SK-N-SH (cell line): ENCODE measurements around the gene ZNF214. TPM values are rescaled to one million over a fixed set of nuclear protein-coding genes. Genes with fewer than 3 reads are reported as not detected.
"Not testable (repeated sequence)": the region's sequence is repeated elsewhere in the genome, so short reads cannot be mapped to it uniquely, and the experiment has no call there.

Experiments
- CTCF ChIA-PET: fragments of 300-600, 350-600 bp; formaldehyde crosslinking; extraction: SDS; loops from one replicate; lab custom pipeline; 2021; lab: Yijun Ruan, JAX
- POLR2A ChIA-PET: fragments of 350-600 bp; sonication (Branson Sonifier 250); formaldehyde crosslinking; extraction: SDS; loops from one replicate; lab custom pipeline; 2020; ENCODE audit warnings: antibody characterized with exemption, inconsistent platforms; lab: Yijun Ruan, JAX
- DNase-seq: peaks from one replicate; pipeline ENCODE4 v3.0.0; 2012
- H2AFZ ChIP-seq: fragments of 200-600 bp; sonication (generic); 2 replicates; pipeline ENCODE4 v1.8.1; 2016; ENCODE audit warnings: antibody characterized with exemption, mild to moderate bottlenecking, low read depth
- H3F3A ChIP-seq: fragments of 200-600 bp; sonication (generic); replicated peaks from 2 replicates; pipeline ENCODE3; 2016; ENCODE audit warnings: antibody characterized with exemption, mild to moderate bottlenecking; ENCODE audit not compliant: insufficient read depth
- H3K27ac ChIP-seq, 2 experiments: fragments of 200-500 bp in 1 of 2; fragments of 200-600 bp in 1 of 2; sonication (Bioruptor generic) in 1 of 2; sonication (generic), shearing (Covaris generic) in 1 of 2; 2 replicates each; pipeline versions ENCODE4 v1.5.1 to v1.6.1; 2014 to 2016; ENCODE audit warnings: low read depth in 2 of 2, inconsistent platforms in 1 of 2, low read length in 1 of 2, mild to moderate bottlenecking in 1 of 2, mixed read lengths in 1 of 2
- H3K27me3 ChIP-seq: fragments of 200-600 bp; sonication (generic), shearing (Covaris generic); 2 replicates; pipeline ENCODE4 v1.6.1; 2016; ENCODE audit warnings: mixed run types; ENCODE audit not compliant: insufficient read depth
- H3K36me3 ChIP-seq, 2 experiments: fragments of 200-500 bp in 1 of 2; fragments of 200-600 bp in 1 of 2; sonication (Bioruptor generic) in 1 of 2; sonication (generic) in 1 of 2; replicated peaks in 1 of 2; 2 replicates each; pipeline versions ENCODE3 to v1.5.1; 2014 to 2016; ENCODE audit warnings: low read length in 1 of 2, mild to moderate bottlenecking in 1 of 2; ENCODE audit not compliant: insufficient read depth in 2 of 2, control insufficient read depth in 1 of 2
- H3K4me1 ChIP-seq, 2 experiments: fragments of 200-500 bp in 1 of 2; fragments of 200-600 bp in 1 of 2; sonication (Bioruptor generic) in 1 of 2; sonication (generic), shearing (Covaris generic) in 1 of 2; 2 replicates each; pipeline versions ENCODE4 v1.5.1 to v1.6.1; 2014 to 2016; ENCODE audit warnings: low read depth in 1 of 2, low read length in 1 of 2, mixed run types in 1 of 2; ENCODE audit not compliant: insufficient read depth in 2 of 2, control insufficient read depth in 1 of 2
- H3K4me2 ChIP-seq: fragments of 200-600 bp; sonication (generic), shearing (Covaris generic); 2 replicates; pipeline ENCODE4 v1.6.1; 2017; ENCODE audit warnings: mixed run types
- H3K4me3 ChIP-seq, 2 experiments: fragments of 200-500 bp in 1 of 2; fragments of 200-600 bp in 1 of 2; sonication (Bioruptor generic) in 1 of 2; sonication (generic), shearing (Covaris generic) in 1 of 2; 2 replicates each; pipeline versions ENCODE4 v1.5.1 to v1.8.1; 2014 to 2016; ENCODE audit warnings: low read depth in 2 of 2, inconsistent platforms in 1 of 2, low read length in 1 of 2, mild to moderate bottlenecking in 1 of 2, mixed read lengths in 1 of 2, moderate library complexity in 1 of 2
- H3K79me2 ChIP-seq: fragments of 200-600 bp; sonication (generic); 2 replicates; pipeline ENCODE4 v1.8.1; 2017; ENCODE audit warnings: mild to moderate bottlenecking; ENCODE audit not compliant: insufficient read depth
- H3K9ac ChIP-seq: fragments of 200-600 bp; sonication (generic); 2 replicates; pipeline ENCODE4 v1.6.1; 2017; ENCODE audit warnings: mixed run types
- H3K9me2 ChIP-seq: fragments of 200-600 bp; sonication (generic); 2 replicates; pipeline ENCODE4 v1.6.1; 2017; ENCODE audit warnings: mixed run types
- H3K9me3 ChIP-seq: fragments of 200-600 bp; sonication (generic); 2 replicates; pipeline ENCODE4 v1.6.1; 2017; ENCODE audit warnings: mixed run types, mild to moderate bottlenecking, moderate library complexity
- H4K20me1 ChIP-seq: fragments of 200-600 bp; sonication (generic); 2 replicates; pipeline ENCODE4 v1.6.1; 2017; ENCODE audit warnings: mild to moderate bottlenecking, mixed run types; ENCODE audit not compliant: insufficient read depth
- CHD2 ChIP-seq: fragments of 150-350 bp; IDR thresholded peaks from 2 replicates; pipeline ENCODE4 v1.6.1; 2018; ENCODE audit warnings: low read length; ENCODE audit not compliant: partially characterized antibody
- CTCF ChIP-seq: fragments of 200-600 bp; sonication (generic); IDR thresholded peaks from 2 replicates; pipeline ENCODE4 v1.6.1; 2017; ENCODE audit warnings: antibody characterized with exemption, mild to moderate bottlenecking, moderate library complexity
- ELF1 ChIP-seq: IDR thresholded peaks from 2 replicates; pipeline ENCODE4 v1.4.0; 2012
- EZH2phosphoT487 ChIP-seq: fragments of 200-600 bp; sonication (generic); IDR thresholded peaks from 2 replicates; pipeline ENCODE4 v1.6.1; 2017; ENCODE audit warnings: low read depth, mixed run types, mild to moderate bottlenecking, antibody characterized with exemption, moderate library complexity, borderline replicate concordance
- GATA2 ChIP-seq: sonication (generic); formaldehyde crosslinking; IDR thresholded peaks from 2 replicates; pipeline ENCODE4 v1.5.0; 2020; ENCODE audit warnings: mild to moderate bottlenecking, missing genetic modification reagents
- MAX ChIP-seq: IDR thresholded peaks from 2 replicates; pipeline ENCODE4 v1.4.0; 2012; ENCODE audit warnings: low read depth
- NRF1 ChIP-seq: IDR thresholded peaks from 2 replicates; pipeline ENCODE4 v1.6.1; 2012; ENCODE audit warnings: low read depth, mild to moderate bottlenecking, low read length
- PBX3 ChIP-seq: IDR thresholded peaks from 2 replicates; pipeline ENCODE4; 2012
- RAD21 ChIP-seq: IDR thresholded peaks from 2 replicates; pipeline ENCODE4 v1.6.1; 2012; ENCODE audit warnings: mild to moderate bottlenecking, low read length
- RCOR1 ChIP-seq: fragments of 150-350 bp; IDR thresholded peaks from 2 replicates; pipeline ENCODE4 v1.6.1; 2017; ENCODE audit warnings: antibody characterized with exemption, low read length
- REST ChIP-seq: IDR thresholded peaks from 2 replicates; pipeline ENCODE4 v1.6.1; 2012; ENCODE audit warnings: mild to moderate bottlenecking, low read depth, low read length, moderate library complexity
- RFX5 ChIP-seq: IDR thresholded peaks from 2 replicates; pipeline ENCODE4 v1.6.1; 2012; ENCODE audit warnings: mild to moderate bottlenecking, improper control_type of control experiment, low read length
- RXRA ChIP-seq: IDR thresholded peaks from 2 replicates; pipeline ENCODE4 v1.4.0; 2012; ENCODE audit warnings: low read depth, mild to moderate bottlenecking, borderline replicate concordance
- SMC3 ChIP-seq: IDR thresholded peaks from 2 replicates; pipeline ENCODE4 v1.6.1; 2012; ENCODE audit warnings: low read depth, low read length, improper control_type of control experiment
- TAF1 ChIP-seq: IDR thresholded peaks from 2 replicates; pipeline ENCODE4 v1.6.1; 2012; ENCODE audit warnings: low read depth, mild to moderate bottlenecking, low read length, moderate library complexity, borderline replicate concordance
- TEAD4 ChIP-seq: IDR thresholded peaks from 2 replicates; pipeline ENCODE4 v1.4.0; 2012; ENCODE audit warnings: mild to moderate bottlenecking, borderline replicate concordance; ENCODE audit not compliant: insufficient read depth
- WGBS: methylation state at CpG from one replicate; pipeline ENCODE4 v1.1.6; 2017; ENCODE audit warnings: low lambda C conversion rate; 5-methylcytosine and 5-hydroxymethylcytosine counted together
- polyA plus RNA-seq, 3 experiments: library from polyadenylated mRNA; depleted of rRNA; stranded (reverse); fragments of >200 nt; gene quantifications; 2 replicates each; pipeline ENCODE4 v1.2.3, GENCODE V29; 2012

The ZNF214 gene
- polyA plus RNA-seq, 1 of the 3 experiments (the other 2 are of a cell fraction), result 1.4 TPM

GRCh38 chr11:6979365-6979764 lies 40.8 kb downstream of the ZNF214 start:
- no peaks in the 10 kb centered on the region for H3K9me3 ChIP-seq
- no peak overlapping the region for H3K27ac ChIP-seq
- 24% methylated on average over 2 of the region's 2 CpGs for WGBS
- no peaks in the 10 kb centered on the region; the same call in 1 of the 2 replicates for H3K27me3 ChIP-seq
- H2AFZ ChIP-seq, result no peak overlapping the region
- no peak for TF ChIP-seq SMC3
- no peaks in the 10 kb centered on the region for H3F3A ChIP-seq
- no peaks in the 10 kb centered on the region for H3K36me3 ChIP-seq
- no peak overlapping the region for H3K9ac ChIP-seq
- H3K9me2 ChIP-seq, result no peaks in the 10 kb centered on the region
- H3K4me3 ChIP-seq, result no peak overlapping the region
- H3K4me2 ChIP-seq, result no peak overlapping the region
- CTCF ChIA-PET, result interaction anchor here (1.3 kb wide), 1 partner anchor 15 kb away, joined by 4 read pairs; no protein-coding TSS in a partner anchor
- H4K20me1 ChIP-seq, result no peaks in the 10 kb centered on the region
- no peak for DNase-seq
- no peaks in the 10 kb centered on the region for H3K4me1 ChIP-seq
- H3K79me2 ChIP-seq, result no peaks in the 10 kb centered on the region
- POLR2A ChIA-PET, result no interaction called here

GRCh38 chr11:6969854-6970253 lies 50.3 kb downstream of the ZNF214 start:
- H3K79me2 ChIP-seq, H3K27ac ChIP-seq, H3K9me3 ChIP-seq, DNase-seq, H3K4me3 ChIP-seq, H3K36me3 ChIP-seq, H3K27me3 ChIP-seq, POLR2A ChIA-PET, H4K20me1 ChIP-seq, H2AFZ ChIP-seq, H3K4me1 ChIP-seq, H3F3A ChIP-seq, H3K9ac ChIP-seq, H3K9me2 ChIP-seq, H3K4me2 ChIP-seq: not testable (repeated sequence)
- CTCF ChIA-PET, result interaction anchor here (0.9 to 1.1 kb wide), 2 partner anchors 15 to 472 kb away, joined by 3 read pairs; no protein-coding TSS in a partner anchor
- 6% methylated on average over 4 of the region's 4 CpGs for WGBS

- Histone ChIP-seq H3F3A (no peaks in the 10 kb centered on the region), H3K9me2 (no peaks in the 10 kb centered on the region), H3K27ac (no peak overlapping the region), H4K20me1 (no peaks in the 10 kb centered on the region), H3K4me2 (no peak overlapping the region), H2AFZ (no peak overlapping the region), H3K27me3 (no peaks in the 10 kb centered on the region), H3K9me3 (no peaks in the 10 kb centered on the region), H3K4me3 (no peak overlapping the region), H3K79me2 (no peaks in the 10 kb centered on the region), H3K9ac (no peak overlapping the region), H3K36me3 (no peaks in the 10 kb centered on the region), H3K4me1 (no peaks in the 10 kb centered on the region)
- CTCF ChIA-PET, result interaction anchor here (0.9 to 1.1 kb wide), 2 partner anchors 14 to 473 kb away, joined by 3 read pairs; no protein-coding TSS in a partner anchor
- POLR2A ChIA-PET, result no interaction called here
- no peak for DNase-seq
- WGBS, result 18% methylated on average over 1 of the region's 1 CpG
- TF ChIP-seq CTCF (no peak), PBX3 (no peak), GATA2 (CRISPR knock-in tag) (no peak), CHD2 (no peak), TEAD4 (no peak), RCOR1 (no peak), EZH2phosphoT487 (no peak), RFX5 (no peak), RXRA (no peak), REST (no peak), MAX (no peak), ELF1 (no peak), SMC3 (no peak), TAF1 (no peak), RAD21 (no peak), NRF1 (no peak)
These were observed 51.3 kb downstream of the ZNF214 start for GRCh38 chr11:6968816-6969215.
